Activated CD8-positive, alpha-beta T cell treated with anti-CD3 and anti-CD28 coated beads for 36 hours (primary cell): Measurements from ENCODE around the gene NDRG4. TPM values are rescaled to one million over a fixed set of nuclear protein-coding genes. Genes with fewer than 3 reads are reported as not detected.

ENCODE experiments used
- ATAC-seq: fragments of 200-7000 bp; cut with Tn5 transposase; one replicate; pipeline ENCODE4 v1.10.0; 2021; ENCODE audit warnings: mild to moderate bottlenecking, moderate library complexity
- CTCF ChIA-PET: fragments of 350-600 bp; sonication (Branson Sonifier 250); formaldehyde crosslinking; loops from one replicate; lab custom pipeline; 2021; ENCODE audit warnings: antibody characterized with exemption; lab: Charles Lee
- POLR2A ChIA-PET: fragments of 350-600 bp; sonication (Branson Sonifier 250); formaldehyde crosslinking; loops from one replicate; lab custom pipeline; 2021; ENCODE audit warnings: antibody characterized with exemption; lab: Charles Lee
- DNase-seq: peaks from one replicate; pipeline ENCODE4 v3.0.0-alpha.2; 2020
- H3K27ac Mint-ChIP-seq: one replicate; pipeline ENCODE4 v1.8.0; 2021; ENCODE audit warnings: mild to moderate bottlenecking, mixed read lengths
- H3K27me3 Mint-ChIP-seq: one replicate; pipeline ENCODE4 v1.8.0; 2021; ENCODE audit warnings: mixed read lengths
- H3K36me3 Mint-ChIP-seq: one replicate; pipeline ENCODE4 v1.8.0; 2021; ENCODE audit warnings: low read depth, mixed read lengths
- H3K4me1 Mint-ChIP-seq: one replicate; pipeline ENCODE4 v1.8.0; 2021; ENCODE audit warnings: low read depth, mixed read lengths
- H3K4me3 Mint-ChIP-seq: one replicate; pipeline ENCODE4 v1.8.0; 2021; ENCODE audit warnings: mild to moderate bottlenecking, moderate library complexity, mixed read lengths
- H3K9me3 Mint-ChIP-seq: one replicate; pipeline ENCODE4 v1.8.0; 2021; ENCODE audit warnings: mixed read lengths
- CTCF ChIP-seq: fragments of 200-600 bp; IDR thresholded peaks from one replicate; pipeline ENCODE4 v1.8.0; 2022; ENCODE audit warnings: antibody characterized with exemption, mild to moderate bottlenecking
- intact Hi-C: fragments of 100-400 bp; cut with micrococcal nuclease; formaldehyde crosslinking; loops from one replicate; pipeline ENCODE4 v1.10.0; 2022
- total RNA-seq, 2 experiments: library from RNA; stranded (reverse); gene quantifications; one replicate each; pipeline ENCODE4 v1.2.3, GENCODE V29; 2021

Gene NDRG4
- total RNA-seq, 2 experiments from 2014 or later, result 1.3 to 1.6 TPM

DNA sequence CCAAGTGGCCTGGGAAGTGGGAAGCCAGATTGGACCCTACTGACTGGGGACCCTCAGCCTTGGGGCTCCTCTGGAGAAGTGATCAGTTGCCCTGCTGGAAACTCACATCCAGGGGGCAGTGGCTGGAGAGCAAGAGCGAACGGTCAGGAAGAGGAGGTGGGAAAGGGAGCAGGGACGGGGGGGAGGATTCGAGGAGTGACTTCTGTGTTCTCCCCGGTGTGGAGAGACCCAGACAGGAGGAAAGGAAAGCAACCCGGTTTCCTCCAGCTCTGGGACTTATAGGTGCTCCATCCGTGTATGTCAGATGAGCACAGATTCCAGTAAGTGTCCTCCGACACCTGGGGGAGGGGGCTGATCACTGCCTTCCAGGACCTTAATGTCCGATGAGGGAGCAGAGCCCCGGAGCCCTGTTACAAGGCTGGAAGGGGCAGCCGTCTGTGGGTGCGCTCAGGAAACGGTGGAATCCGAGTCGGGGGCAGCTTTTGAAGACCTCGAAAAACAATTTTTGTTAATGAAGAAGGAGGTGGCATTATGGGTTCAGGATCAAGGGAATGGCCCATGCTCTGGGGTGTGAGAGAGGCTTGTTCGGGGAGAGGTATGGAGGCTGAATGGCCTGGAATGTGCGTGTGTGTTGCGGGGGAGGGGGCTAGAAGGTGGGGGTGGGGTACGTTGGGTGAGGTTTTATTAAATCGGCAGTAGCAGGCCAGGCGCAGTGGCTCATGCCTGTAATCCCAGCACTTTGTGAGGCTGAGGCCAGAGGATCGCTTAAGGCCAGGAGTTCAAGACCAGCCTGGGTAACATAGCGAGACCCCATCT, 34.8 kb upstream of the NDRG4 start:
- intact Hi-C loops, result no loop called here
- Mint-ChIP-seq H3K4me3 (peak overlapping the region; percentile 3), H3K36me3 (no peaks in the 10 kb centered on the region), H3K27me3 (peaks cover 46% of the 10 kb centered on the region), H3K4me1 (peaks cover 7% of the 10 kb centered on the region), H3K27ac (no peak overlapping the region), H3K9me3 (no peaks in the 10 kb centered on the region)
- DNase-seq (no peak), ATAC-seq (no peak)
- CTCF ChIA-PET, result interaction anchor here (3.0 kb wide), 1 partner anchor 128 kb away, joined by 10 read pairs; no protein-coding TSS in a partner anchor
- no peak for TF ChIP-seq CTCF
- POLR2A ChIA-PET, result no interaction called here

GRCh38 chr16:58465817-58466216, 34.1 kb upstream of the NDRG4 start:
- Mint-ChIP-seq H3K4me3 (no peak overlapping the region), H3K4me1 (peaks cover 7% of the 10 kb centered on the region), H3K27me3 (peaks cover 46% of the 10 kb centered on the region), H3K36me3 (no peaks in the 10 kb centered on the region), H3K9me3 (no peaks in the 10 kb centered on the region), H3K27ac (no peak overlapping the region)
- intact Hi-C loops, result no loop called here
- ChIA-PET POLR2A (no interaction called here), CTCF (interaction anchor here (3.0 kb wide), 1 partner anchor 129 kb away, joined by 10 read pairs; no protein-coding TSS in a partner anchor)
- no peak for TF ChIP-seq CTCF
- ATAC-seq (no peak), DNase-seq (no peak)

DNA sequence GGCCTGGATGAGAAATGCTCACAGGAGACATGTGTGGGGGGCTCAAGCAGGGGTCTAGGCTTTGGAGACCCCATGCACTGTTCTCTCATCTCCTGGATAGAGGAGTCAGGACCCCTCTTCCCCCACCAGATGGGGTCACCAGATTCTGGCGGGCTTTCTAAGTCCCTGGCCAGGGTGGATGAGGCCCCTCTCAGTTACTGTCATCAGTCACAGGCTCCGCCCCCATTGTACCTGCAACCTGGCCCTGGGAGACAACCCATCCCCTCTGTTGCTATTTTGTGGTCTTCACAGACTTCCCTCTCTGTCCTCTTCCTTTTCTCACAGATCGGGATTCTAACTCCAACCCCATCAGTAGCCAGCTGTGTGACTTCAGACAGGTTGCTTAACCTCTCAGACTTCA, 33.5 kb upstream of the NDRG4 start:
- Mint-ChIP-seq H3K4me3 (no peak overlapping the region), H3K36me3 (no peaks in the 10 kb centered on the region), H3K27me3 (peaks cover 46% of the 10 kb centered on the region), H3K27ac (no peak overlapping the region), H3K9me3 (no peaks in the 10 kb centered on the region), H3K4me1 (peaks cover 7% of the 10 kb centered on the region)
- ChIA-PET CTCF (interaction anchor here (3.0 kb wide), 1 partner anchor 129 kb away, joined by 10 read pairs; no protein-coding TSS in a partner anchor), POLR2A (no interaction called here)
- intact Hi-C loops, result no loop called here
- DNase-seq (no peak), ATAC-seq (no peak)
- TF ChIP-seq CTCF, result no peak

DNA sequence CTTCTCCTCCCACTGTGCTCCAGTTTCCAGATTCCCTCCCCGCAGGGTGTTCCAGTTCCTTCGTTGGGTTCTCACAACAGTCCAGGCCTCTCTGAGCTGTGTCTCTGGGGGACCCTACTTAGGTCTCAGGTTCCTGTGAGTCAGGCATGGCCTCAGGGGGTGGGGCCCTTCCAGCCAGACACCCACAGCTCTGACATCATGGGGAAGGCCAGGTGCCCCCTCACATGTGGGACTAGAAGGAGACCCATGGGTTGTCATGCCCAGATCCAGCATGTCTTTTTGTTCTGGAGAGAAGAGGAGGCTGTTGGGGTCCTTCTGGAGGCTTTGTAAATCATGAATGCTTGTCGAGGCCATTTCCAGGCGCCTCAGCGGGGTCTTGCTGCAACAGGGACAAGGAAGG, 32.0 kb upstream of the NDRG4 start:
- intact Hi-C loops, result no loop called here
- peaks cover 7% of the 10 kb centered on the region for H3K4me1 Mint-ChIP-seq
- CTCF ChIA-PET, result interaction anchor here (1.3 kb wide), 1 partner anchor 288 kb away, joined by 3 read pairs; no protein-coding TSS in a partner anchor
- DNase-seq, result no peak
- no peaks in the 10 kb centered on the region for H3K9me3 Mint-ChIP-seq
- H3K4me3 Mint-ChIP-seq, result no peak overlapping the region
- ATAC-seq, result no peak
- TF ChIP-seq CTCF, result no peak
- H3K27ac Mint-ChIP-seq, result no peak overlapping the region
- POLR2A ChIA-PET, result no interaction called here
- H3K27me3 Mint-ChIP-seq, result peaks cover 38% of the 10 kb centered on the region
- H3K36me3 Mint-ChIP-seq, result no peaks in the 10 kb centered on the region
